B cell (primary cell): Measurements from ENCODE around the gene NPPA.

ENCODE experiments used
- CTCF ChIP-seq: fragments of 200-600 bp; IDR thresholded peaks from one replicate; pipeline ENCODE4 v1.8.0; 2022; ENCODE audit warnings: antibody characterized with exemption, mild to moderate bottlenecking
- EZH2 ChIP-seq: IDR thresholded peaks from 2 replicates; pipeline ENCODE4 v1.6.1; 2012; ENCODE audit warnings: borderline replicate concordance, low read depth, mild to moderate bottlenecking, moderate library complexity, low read length; ENCODE audit not compliant: insufficient read depth, poor library complexity, severe bottlenecking

GRCh38 chr1:11845641-11846335 lies 1.8 kb downstream of the NPPA start:
- TF ChIP-seq EZH2 (no peak), CTCF (no peak)
